ENCODE results near the gene CORO2B. TPM values are rescaled to one million over a fixed set of nuclear protein-coding genes. Genes with fewer than 3 reads are reported as not detected.
A peak's percentile ranks its signal among the peaks of the same experiment; 100 is the strongest.

Gene CORO2B
- total RNA-seq, 1 donor from 2014 or later = 0.77 TPM

GRCh38 chr15:68627476-68627875 lies 48.7 kb downstream of the CORO2B start:
- no peak for DNase-seq (ENCODE audit: low read depth in 2 of 2)

- no peak for DNase-seq (ENCODE audit: low read depth in 2 of 2)
These were observed 49.2 kb downstream of the CORO2B start for GRCh38 chr15:68627995-68628394.

GRCh38 chr15:68629519-68630210 lies 50.9 kb downstream of the CORO2B start:
- DNase-seq (ENCODE audit: low read depth in 2 of 2) = no peak

- DNase-seq (ENCODE audit: low read depth in 2 of 2) = no peak
These were observed 51.4 kb downstream of the CORO2B start for GRCh38 chr15:68630211-68630555.

GRCh38 chr15:68630836-68631235 lies 52.0 kb downstream of the CORO2B start:
- no peak for DNase-seq (ENCODE audit: low read depth in 2 of 2)

GRCh38 chr15:68631601-68632051 lies 52.8 kb downstream of the CORO2B start:
- no peak for DNase-seq (ENCODE audit: low read depth in 2 of 2)

GRCh38 chr15:68632101-68632500 lies 53.3 kb downstream of the CORO2B start:
- no peak for DNase-seq (ENCODE audit: low read depth in 2 of 2)

GRCh38 chr15:68633231-68634121 lies 54.7 kb downstream of the CORO2B start:
- DNase-seq (ENCODE audit: low read depth in 2 of 2) = no peak

- DNase-seq (ENCODE audit: low read depth in 2 of 2) = no peak
These were observed 55.3 kb downstream of the CORO2B start for GRCh38 chr15:68634122-68634482.

- no peak for DNase-seq (ENCODE audit: low read depth in 2 of 2)
These were observed 55.7 kb downstream of the CORO2B start for GRCh38 chr15:68634531-68634930.

- DNase-seq (ENCODE audit: low read depth in 2 of 2) = no peak
These were observed 56.3 kb downstream of the CORO2B start for GRCh38 chr15:68635141-68635540.

- no peak for DNase-seq (ENCODE audit: low read depth in 2 of 2)
These were observed 57.5 kb downstream of the CORO2B start for GRCh38 chr15:68636256-68636655.

- DNase-seq (ENCODE audit: low read depth in 2 of 2) = no peak
These were observed 59.1 kb downstream of the CORO2B start for GRCh38 chr15:68637767-68638404.

- no peak for DNase-seq (ENCODE audit: low read depth in 2 of 2)
These were observed 60.2 kb downstream of the CORO2B start for GRCh38 chr15:68638953-68639515.

GRCh38 chr15:68639926-68640600 lies 61.3 kb downstream of the CORO2B start:
- no peak for DNase-seq (ENCODE audit: low read depth in 2 of 2)

GRCh38 chr15:68640791-68641331 lies 62.1 kb downstream of the CORO2B start:
- DNase-seq (ENCODE audit: low read depth in 2 of 2) = no peak

- no peak for DNase-seq (ENCODE audit: low read depth in 2 of 2)
These were observed 62.6 kb downstream of the CORO2B start for GRCh38 chr15:68641376-68641775.

- no peak for DNase-seq (ENCODE audit: low read depth in 2 of 2)
These were observed 63.7 kb downstream of the CORO2B start for GRCh38 chr15:68642491-68642845.

- DNase-seq (ENCODE audit: low read depth in 2 of 2) = no peak
These were observed 64.5 kb downstream of the CORO2B start for GRCh38 chr15:68643216-68643830.

- DNase-seq (ENCODE audit: low read depth in 2 of 2) = peak; percentile 3 to 43
These were observed 65.5 kb downstream of the CORO2B start for GRCh38 chr15:68644083-68644904.
